BLaER1 treated with 17β-estradiol and CSF1 and Interleukin-3, amounts not matched to agents 10 nM and 100 nM (cell line): ENCODE data around the gene ZNF500.
A peak's percentile ranks its signal among the peaks of the same experiment; 100 is the strongest.

Experiments
- H3K27ac ChIP-seq, 11 experiments: shearing (Covaris generic); formaldehyde crosslinking; 2 replicates each; pipeline ENCODE4 v1.8.1; 2022
- H3K27me3 ChIP-seq, 11 experiments: shearing (Covaris generic); formaldehyde crosslinking; 2 replicates each; pipeline ENCODE4 v1.8.1; 2022
- H3K36me3 ChIP-seq, 11 experiments: shearing (Covaris generic); formaldehyde crosslinking; 2 replicates each; pipeline ENCODE4 v1.8.1; 2022
- H3K4me1 ChIP-seq, 10 experiments: shearing (Covaris generic); formaldehyde crosslinking; 2 replicates each; pipeline ENCODE4 v1.8.1; 2022
- H3K4me2 ChIP-seq, 11 experiments: shearing (Covaris generic); formaldehyde crosslinking; 2 replicates each; pipeline ENCODE4 v1.8.1; 2022
- H3K4me3 ChIP-seq, 10 experiments: shearing (Covaris generic); formaldehyde crosslinking; 2 replicates each; pipeline ENCODE4 v1.8.1; 2022
- H3K9ac ChIP-seq, 11 experiments: shearing (Covaris generic); formaldehyde crosslinking; 2 replicates each; pipeline ENCODE4 v1.8.1; 2022
- H3K9me3 ChIP-seq, 11 experiments: shearing (Covaris generic); formaldehyde crosslinking; replicated peaks in 1 of 11; 2 replicates each; pipeline ENCODE4 v1.8.1; 2022
- H4K20me1 ChIP-seq, 11 experiments: shearing (Covaris generic); formaldehyde crosslinking; 2 replicates each; pipeline ENCODE4 v1.8.1; 2022
- Cebpa-rat ChIP-seq, 11 experiments: shearing (Covaris generic); IDR thresholded peaks; 2 replicates each; pipeline ENCODE4 v1.8.1; 2022

Gene ZNF500

GRCh38 chr16:4803898-4804762 lies 37.2 kb upstream of the ZNF500 start:
- H3K9ac ChIP-seq, result peak overlapping the region in 4 of 11 experiments; percentile 9 to 82 (median 28); a peak in 2 of 22 replicates

GRCh38 chr16:4803401-4803844 lies 36.5 kb upstream of the ZNF500 start:
- Histone ChIP-seq H3K36me3 (peaks cover 43 to 61% (median 56%) of the 10 kb centered on the region in 11 experiments), H3K9ac (peak overlapping the region in 9 of 11 experiments; percentile 72 to 84 (median 78); a peak in 11 of 22 replicates), H3K4me2 (peak overlapping the region; percentile 85 to 100 (median 97)), H3K27me3 (no peaks in the 10 kb centered on the region), H3K4me3 (peak overlapping the region; percentile 69 to 97 (median 85); a peak in 19 of 20 replicates), H3K9me3 (no peaks in the 10 kb centered on the region), H3K27ac (peak overlapping the region in 5 of 11 experiments; percentile 72 to 84 (median 81); a peak in 6 of 22 replicates), H3K4me1 (peaks cover 31 to 54% (median 46%) of the 10 kb centered on the region in 10 experiments), H4K20me1 (peaks cover 0 to 20% (median 5%) of the 10 kb centered on the region in 11 experiments; a peak in 7 of 22 replicates)
- TF ChIP-seq Cebpa-rat (IDR thresholded peaks at IDR 0.05), result no peak

More at GRCh38 chr16:4803898-4804762, 37.2 kb upstream of the ZNF500 start:
- Histone ChIP-seq H3K4me3 (0 out of 20 replicates have a peak overlapping the region, but pooled peaks of 1 of the 10 experiments have one; percentile 97), H3K27ac (peak overlapping the region in 1 of 11 experiments; percentile 17; a peak in 1 of 22 replicates), H3K4me2 (peak overlapping the region in 10 of 11 experiments; percentile 85 to 100 (median 97); a peak in 15 of 22 replicates), H3K36me3 (peaks cover 49 to 61% (median 59%) of the 10 kb centered on the region in 11 experiments), H3K9me3 (no peaks in the 10 kb centered on the region), H3K27me3 (no peaks in the 10 kb centered on the region), H4K20me1 (peaks cover 0 to 20% (median 5%) of the 10 kb centered on the region in 11 experiments; a peak in 7 of 22 replicates), H3K4me1 (peaks cover 26 to 48% (median 42%) of the 10 kb centered on the region in 10 experiments)
- no peak for TF ChIP-seq Cebpa-rat (IDR thresholded peaks at IDR 0.05)

GRCh38 chr16:4802659-4803287 lies 35.8 kb upstream of the ZNF500 start:
- peak overlapping the region; percentile 69 to 97 (median 85) for H3K4me3 ChIP-seq
- peak overlapping the region in 10 of 11 experiments; percentile 52 to 89 (median 81); a peak in 20 of 22 replicates for H3K27ac ChIP-seq
- H3K4me1 ChIP-seq, result peaks cover 31 to 54% (median 46%) of the 10 kb centered on the region in 10 experiments
- H4K20me1 ChIP-seq, result peaks cover 0 to 20% (median 5%) of the 10 kb centered on the region in 11 experiments; a peak in 7 of 22 replicates
- no peaks in the 10 kb centered on the region for H3K27me3 ChIP-seq
- peak overlapping the region; percentile 95 to 100 (median 97) for H3K4me2 ChIP-seq
- H3K36me3 ChIP-seq, result peaks cover 42 to 61% (median 56%) of the 10 kb centered on the region in 11 experiments
- no peak for TF ChIP-seq Cebpa-rat (IDR thresholded peaks at IDR 0.05)
- H3K9me3 ChIP-seq, result no peaks in the 10 kb centered on the region
- peak overlapping the region; percentile 72 to 86 (median 79) for H3K9ac ChIP-seq

GRCh38 chr16:4801962-4802658 lies 35.1 kb upstream of the ZNF500 start, which contains the start of gene ROGDI:
Gene ROGDI, minus strand, starts transcription at chr16:4802633. Its CDS starts 62 bp downstream, at chr16:4802571.
- Histone ChIP-seq H3K9ac (peak within 1 kb of the TSS; percentile 72 to 86 (median 79)), H3K36me3 (peaks cover 39 to 61% (median 56%) of the 10 kb centered on the region in 11 experiments), H3K4me2 (peak within 1 kb of the TSS; percentile 95 to 100 (median 97)), H4K20me1 (peaks cover 0 to 20% (median 5%) of the 10 kb centered on the region in 11 experiments; a peak in 7 of 22 replicates), H3K4me1 (peaks cover 31 to 56% (median 47%) of the 10 kb centered on the region in 10 experiments), H3K27ac (peak within 1 kb of the TSS in 10 of 11 experiments; percentile 52 to 89 (median 81); a peak in 20 of 22 replicates), H3K9me3 (no peaks in the 10 kb centered on the region), H3K27me3 (no peaks in the 10 kb centered on the region), H3K4me3 (peak within 1 kb of the TSS; percentile 69 to 97 (median 85))
- TF ChIP-seq Cebpa-rat (IDR thresholded peaks at IDR 0.05), result no peak

GRCh38 chr16:4801051-4801961 lies 34.3 kb upstream of the ZNF500 start:
- no peak for TF ChIP-seq Cebpa-rat (IDR thresholded peaks at IDR 0.05)
- peak overlapping the region in 10 of 11 experiments; percentile 23 to 89 (median 81); a peak in 19 of 22 replicates for H3K27ac ChIP-seq

GRCh38 chr16:4800290-4801041 lies 33.5 kb upstream of the ZNF500 start:
- H3K36me3 ChIP-seq, result peaks cover 24 to 60% (median 45%) of the 10 kb centered on the region in 11 experiments
- peak overlapping the region; percentile 72 to 86 (median 79); a peak in 20 of 22 replicates for H3K9ac ChIP-seq
- no peaks in the 10 kb centered on the region for H3K9me3 ChIP-seq
- H3K4me3 ChIP-seq, result peak overlapping the region; percentile 69 to 97 (median 85)
- H3K27me3 ChIP-seq, result no peaks in the 10 kb centered on the region
- H4K20me1 ChIP-seq, result peaks cover 0 to 21% (median 5%) of the 10 kb centered on the region in 11 experiments; a peak in 7 of 22 replicates
- peaks cover 31 to 64% (median 50%) of the 10 kb centered on the region in 10 experiments for H3K4me1 ChIP-seq
- peak in 5 of 11 experiments; percentile 31 to 84 (median 75); a peak in 9 of 22 replicates for TF ChIP-seq Cebpa-rat (IDR thresholded peaks at IDR 0.05)
- peak overlapping the region; percentile 95 to 100 (median 97) for H3K4me2 ChIP-seq
- peak overlapping the region in 10 of 11 experiments; percentile 36 to 89 (median 81); a peak in 21 of 22 replicates for H3K27ac ChIP-seq

More at GRCh38 chr16:4801051-4801961, 34.3 kb upstream of the ZNF500 start:
- Histone ChIP-seq H3K9ac (peak overlapping the region; percentile 72 to 86 (median 79)), H3K27me3 (no peaks in the 10 kb centered on the region), H3K4me1 (peaks cover 31 to 56% (median 47%) of the 10 kb centered on the region in 10 experiments), H3K36me3 (peaks cover 32 to 60% (median 53%) of the 10 kb centered on the region in 11 experiments), H3K4me2 (peak overlapping the region; percentile 95 to 100 (median 97)), H3K4me3 (peak overlapping the region; percentile 69 to 97 (median 85)), H3K9me3 (no peaks in the 10 kb centered on the region), H4K20me1 (peaks cover 0 to 18% (median 5%) of the 10 kb centered on the region in 11 experiments; a peak in 7 of 22 replicates)
